HCT116 (cell line): ENCODE measurements around the gene MSLN. TPM values are rescaled to one million over a fixed set of nuclear protein-coding genes. Genes with fewer than 3 reads are reported as not detected.

Experiments
- ATAC-seq: fragments of 200-7000 bp; cut with Tn5 transposase; 2 replicates; pipeline ENCODE4 v1.9.1; 2020; ENCODE audit warnings: mild to moderate bottlenecking, moderate library complexity
- BruUV-seq: library from RNA; stranded (reverse); fragments of 400-500 nt; replicated peaks from 2 replicates; lab custom pipeline; 2021; lab: Mats Ljungman, UMichigan
- CTCF ChIA-PET: fragments of 300-600 bp; sonication (Branson Sonifier 250); formaldehyde crosslinking; loops from one replicate; lab custom pipeline; 2021; ENCODE audit warnings: antibody characterized with exemption; lab: Charles Lee
- POLR2A ChIA-PET: fragments of 300-600, 350-600 bp; sonication (Branson Sonifier 250); formaldehyde crosslinking; loops from one replicate; lab custom pipeline; 2021; ENCODE audit warnings: antibody characterized with exemption; lab: Charles Lee
- RAD21 ChIA-PET, 2 experiments: fragments of 300-600 bp; sonication (Branson Sonifier 250); formaldehyde crosslinking; loops; one replicate each; lab custom pipeline; 2023; ENCODE audit warnings: low total read pairs in 2 of 2; ENCODE audit not compliant: uncharacterized antibody in 2 of 2, unreplicated experiment in 2 of 2, low non-redundant PET in 1 of 2; lab: Charles Lee
- DNase-seq: peaks from one replicate; pipeline ENCODE4 v3.0.0-alpha.2; 2010; ENCODE audit warnings: low read depth, low spot score
- H2AFZ ChIP-seq: fragments of 200-600 bp; shearing (Covaris generic), sonication (generic); 2 replicates; pipeline ENCODE4 v1.6.1; 2017; ENCODE audit warnings: low read depth, mixed run types, mixed read lengths, antibody characterized with exemption, low read length; ENCODE audit not compliant: poor library complexity, severe bottlenecking
- H3K27ac ChIP-seq: 2 replicates; pipeline ENCODE4 v1.5.1; 2012; ENCODE audit warnings: low read depth, low read length
- H3K27me3 ChIP-seq: fragments of 200-600 bp; sonication (generic); 2 replicates; pipeline ENCODE4 v1.6.1; 2016; ENCODE audit warnings: mixed run types, low read length, mixed read lengths; ENCODE audit not compliant: insufficient read depth
- H3K36me3 ChIP-seq, 2 experiments: fragments of 200-500 bp in 1 of 2; fragments of 200-600 bp in 1 of 2; sonication (Bioruptor generic) in 1 of 2; sonication (generic) in 1 of 2; 2 replicates each; pipeline versions ENCODE4 v1.5.1 to v1.6.1; 2014 to 2016; ENCODE audit warnings: low read length in 2 of 2, inconsistent platforms in 1 of 2, mixed read lengths in 1 of 2, mixed run types in 1 of 2; ENCODE audit not compliant: insufficient read depth in 2 of 2, control insufficient read depth in 1 of 2
- H3K4me1 ChIP-seq, 2 experiments: fragments of 200-600 bp in 1 of 2; sonication (generic) in 1 of 2; 2 replicates each; pipeline versions ENCODE4 v1.5.1 to v1.6.1; 2012 to 2017; ENCODE audit warnings: low read length in 2 of 2, inconsistent platforms in 1 of 2, mild to moderate bottlenecking in 1 of 2, mixed read lengths in 1 of 2, mixed run types in 1 of 2, moderate library complexity in 1 of 2; ENCODE audit not compliant: insufficient read depth in 2 of 2, control insufficient read depth in 1 of 2
- H3K4me2 ChIP-seq: fragments of 200-600 bp; sonication (generic); 2 replicates; pipeline ENCODE4 v1.6.1; 2017; ENCODE audit warnings: mixed run types, low read length, mixed read lengths
- H3K4me3 ChIP-seq, 2 experiments: fragments of 200-600 bp in 1 of 2; sonication (generic) in 1 of 2; replicated peaks in 1 of 2; 2 replicates each; pipeline ENCODE4 v1.5.1; 2011 to 2016; ENCODE audit warnings: low read length in 2 of 2, control low read depth in 1 of 2, low read depth in 1 of 2, mild to moderate bottlenecking in 1 of 2, mixed read lengths in 1 of 2, mixed run types in 1 of 2
- H3K79me2 ChIP-seq: fragments of 200-600 bp; sonication (generic); 2 replicates; pipeline ENCODE4 v1.6.1; 2017; ENCODE audit warnings: mild to moderate bottlenecking, mixed run types, low read length, moderate library complexity, mixed read lengths; ENCODE audit not compliant: insufficient read depth
- H3K9ac ChIP-seq: fragments of 200-600 bp; sonication (generic); 2 replicates; pipeline ENCODE4 v1.6.1; 2016; ENCODE audit warnings: low read length, mixed read lengths
- H3K9me2 ChIP-seq: fragments of 200-600 bp; sonication (generic), shearing (Covaris generic); 2 replicates; pipeline ENCODE4 v1.6.1; 2017; ENCODE audit warnings: mixed run types, mild to moderate bottlenecking, moderate library complexity; ENCODE audit not compliant: insufficient read depth
- H3K9me3 ChIP-seq, 2 experiments: fragments of 200-500 bp in 1 of 2; fragments of 200-600 bp in 1 of 2; sonication (Bioruptor generic) in 1 of 2; sonication (generic) in 1 of 2; 2 replicates each; pipeline ENCODE4 v1.6.1; 2014 to 2017; ENCODE audit warnings: low read length in 2 of 2, mixed read lengths in 2 of 2, inconsistent platforms in 1 of 2, low read depth in 1 of 2, mild to moderate bottlenecking in 1 of 2, mixed run types in 1 of 2, moderate library complexity in 1 of 2; ENCODE audit not compliant: control insufficient read depth in 1 of 2, insufficient read depth in 1 of 2
- H4K20me1 ChIP-seq: fragments of 200-600 bp; sonication (generic), shearing (Covaris generic); 2 replicates; pipeline ENCODE4 v1.6.1; 2017; ENCODE audit warnings: mixed run types, mild to moderate bottlenecking, moderate library complexity; ENCODE audit not compliant: insufficient read depth
- CBX3 ChIP-seq: IDR thresholded peaks from 2 replicates; pipeline ENCODE4 v1.6.1; 2012; ENCODE audit warnings: low read depth
- EGR1 ChIP-seq: IDR thresholded peaks from 2 replicates; pipeline ENCODE4 v1.6.1; 2012; ENCODE audit warnings: low read depth
- EZH2 ChIP-seq: fragments of 200-600 bp; sonication (generic); IDR thresholded peaks from 2 replicates; pipeline ENCODE4 v1.6.1; 2017; ENCODE audit warnings: antibody characterized with exemption, mixed run types
- JUND ChIP-seq: IDR thresholded peaks from 2 replicates; pipeline ENCODE4 v1.6.1; 2012
- POLR2AphosphoS5 ChIP-seq: IDR thresholded peaks from 2 replicates; pipeline ENCODE4 v1.6.1; 2011; ENCODE audit warnings: mild to moderate bottlenecking, low read depth, low read length, moderate library complexity
- YY1 ChIP-seq: IDR thresholded peaks from 2 replicates; pipeline ENCODE4 v1.6.1; 2011; ENCODE audit warnings: low read length, low read depth, moderate library complexity, mild to moderate bottlenecking; ENCODE audit not compliant: insufficient replicate concordance; ENCODE audit errors: extremely low read depth
- ZNF274 ChIP-seq: fragments of 200-500 bp; sonication (Bioruptor generic); IDR thresholded peaks from 2 replicates; pipeline ENCODE4 v1.6.1; 2014; ENCODE audit warnings: mild to moderate bottlenecking, low read depth, low read length, inconsistent platforms
- intact Hi-C: fragments of 100-400 bp; cut with micrococcal nuclease; formaldehyde crosslinking; loops from 2 replicates; pipeline ENCODE4 v1.10.0; 2022
- total RNA-seq: library from RNA; stranded (reverse); gene quantifications from one replicate; pipeline ENCODE4 v1.2.1, GENCODE V29; 2021; ENCODE audit not compliant: unreplicated experiment
- TF ChIP-seq, protein P1 (sequence below): IDR thresholded peaks from 2 replicates; pipeline ENCODE4 v1.6.1; 2012
- TF ChIP-seq, protein P2 (sequence below), 3 experiments: fragments of 200-600 bp in 1 of 3; sonication (generic) in 1 of 3; IDR thresholded peaks in 2 of 3; conservative IDR thresholded peaks in 1 of 3; 2 replicates each; pipeline ENCODE4 v1.5.1; 2012 to 2017; ENCODE audit warnings: low read depth in 2 of 3, low read length in 2 of 3, antibody characterized with exemption in 1 of 3, borderline replicate concordance in 1 of 3, control low read depth in 1 of 3, mild to moderate bottlenecking in 1 of 3, mixed read lengths in 1 of 3, mixed run types in 1 of 3, moderate library complexity in 1 of 3; ENCODE audit not compliant: insufficient read depth in 1 of 3

The MSLN gene
- total RNA-seq, 1 experiment from 2014 or later: 40.9 TPM

GRCh38 chr16:720447-720989 is 40.0 kb upstream of the MSLN start:
- peak; percentile 47 for ATAC-seq
- ChIA-PET POLR2A (interaction anchor here (1.0 to 1.4 kb wide), 6 partner anchors 8 to 40 kb away, joined by 3 to 7 read pairs (median 5); partner anchors contain the start of genes CIAO3 and MSLN), RAD21 (interaction anchor here in 1 of 2 experiments (1.0 to 1.1 kb wide), 2 partner anchors 65 to 68 kb away, joined by 3 read pairs; partner anchors contain the start of genes CHTF18 and RPUSD1)
- no peak overlapping the region for H2AFZ ChIP-seq
- H3K9me3 ChIP-seq: no peaks in the 10 kb centered on the region
- H4K20me1 ChIP-seq: peaks cover 3% of the 10 kb centered on the region; the same call in 1 of the 2 replicates
- peaks cover 29 to 65% of the 10 kb centered on the region in 2 experiments for H3K4me1 ChIP-seq
- H3K4me2 ChIP-seq: peak overlapping the region; percentile 80
- H3K36me3 ChIP-seq: no peaks in the 10 kb centered on the region
- peaks cover 25% of the 10 kb centered on the region for H3K79me2 ChIP-seq
- no peak for DNase-seq
- H3K4me3 ChIP-seq: peak overlapping the region; percentile 82 to 87
- no TSS peak for BruUV-seq
- peak overlapping the region; percentile 98 for H3K9ac ChIP-seq
- TF ChIP-seq JUND (no peak), YY1 (peak; percentile 34), CBX3 (no peak), ZNF274 (no peak), EZH2 (no peak), POLR2AphosphoS5 (0 out of 2 replicates have a peak, but pooled peaks have one; percentile 7), EGR1 (no peak)
- TF ChIP-seq, protein P1, sequence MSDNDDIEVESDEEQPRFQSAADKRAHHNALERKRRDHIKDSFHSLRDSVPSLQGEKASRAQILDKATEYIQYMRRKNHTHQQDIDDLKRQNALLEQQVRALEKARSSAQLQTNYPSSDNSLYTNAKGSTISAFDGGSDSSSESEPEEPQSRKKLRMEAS: no peak
- TF ChIP-seq, protein P2, sequence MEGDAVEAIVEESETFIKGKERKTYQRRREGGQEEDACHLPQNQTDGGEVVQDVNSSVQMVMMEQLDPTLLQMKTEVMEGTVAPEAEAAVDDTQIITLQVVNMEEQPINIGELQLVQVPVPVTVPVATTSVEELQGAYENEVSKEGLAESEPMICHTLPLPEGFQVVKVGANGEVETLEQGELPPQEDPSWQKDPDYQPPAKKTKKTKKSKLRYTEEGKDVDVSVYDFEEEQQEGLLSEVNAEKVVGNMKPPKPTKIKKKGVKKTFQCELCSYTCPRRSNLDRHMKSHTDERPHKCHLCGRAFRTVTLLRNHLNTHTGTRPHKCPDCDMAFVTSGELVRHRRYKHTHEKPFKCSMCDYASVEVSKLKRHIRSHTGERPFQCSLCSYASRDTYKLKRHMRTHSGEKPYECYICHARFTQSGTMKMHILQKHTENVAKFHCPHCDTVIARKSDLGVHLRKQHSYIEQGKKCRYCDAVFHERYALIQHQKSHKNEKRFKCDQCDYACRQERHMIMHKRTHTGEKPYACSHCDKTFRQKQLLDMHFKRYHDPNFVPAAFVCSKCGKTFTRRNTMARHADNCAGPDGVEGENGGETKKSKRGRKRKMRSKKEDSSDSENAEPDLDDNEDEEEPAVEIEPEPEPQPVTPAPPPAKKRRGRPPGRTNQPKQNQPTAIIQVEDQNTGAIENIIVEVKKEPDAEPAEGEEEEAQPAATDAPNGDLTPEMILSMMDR (IDR thresholded peaks at IDR 0.05 in 2 of 3, conservative IDR thresholded peaks at IDR 0.05 in 1 of 3; ENCODE audit: borderline replicate concordance in 1 of 3, insufficient read depth in 1 of 3, low read depth in 2 of 3, low read length in 2 of 3): peak in 1 of 3 experiments; percentile 29; a peak in 1 of 6 replicates
- TF ChIP-seq, all 23 proteins: peak for 3
- Histone ChIP-seq H3K9me2 (no peaks in the 10 kb centered on the region), H3K27me3 (no peaks in the 10 kb centered on the region), H3K27ac (peak overlapping the region; percentile 100)
- intact Hi-C loops: no loop called here
- CTCF ChIA-PET: interaction anchor here (0.6 to 2.6 kb wide), 10 partner anchors 8 to 328 kb away, joined by 3 to 11 read pairs (median 6); partner anchors contain the start of genes CHTF18, MSLN and RPUSD1
